HG02840 (cell line): ENCODE measurements around the gene ARHGAP12.
"Not testable (repeated sequence)": the region's sequence is repeated elsewhere in the genome, so short reads cannot be mapped to it uniquely, and the experiment has no call there.

Experiments
- ATAC-seq: cut with Tn5 transposase; IDR thresholded peaks from one replicate; pipeline ENCODE4 v1.9.1; 2021; ENCODE audit warnings: mild to moderate bottlenecking, moderate library complexity, moderate number of reproducible peaks; ENCODE audit not compliant: unreplicated experiment, low FRiP score

Gene ARHGAP12

DNA sequence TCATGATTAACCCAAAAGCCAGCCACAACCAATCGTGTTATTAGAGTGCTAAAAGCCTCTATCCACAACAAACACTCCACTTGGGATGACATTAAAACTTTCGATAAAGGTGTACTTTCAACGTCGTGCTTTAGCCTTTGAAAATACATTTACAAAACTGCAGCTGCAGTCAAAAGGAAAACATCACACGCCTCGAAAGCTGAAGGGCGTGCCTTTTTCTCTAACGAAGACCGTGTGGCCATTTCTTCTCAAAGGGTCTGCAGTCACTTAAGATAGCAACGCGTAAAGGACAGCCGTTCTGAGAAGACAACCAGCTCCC, 1.1 kb downstream of the ARHGAP12 start:
- ATAC-seq = no peak

DNA sequence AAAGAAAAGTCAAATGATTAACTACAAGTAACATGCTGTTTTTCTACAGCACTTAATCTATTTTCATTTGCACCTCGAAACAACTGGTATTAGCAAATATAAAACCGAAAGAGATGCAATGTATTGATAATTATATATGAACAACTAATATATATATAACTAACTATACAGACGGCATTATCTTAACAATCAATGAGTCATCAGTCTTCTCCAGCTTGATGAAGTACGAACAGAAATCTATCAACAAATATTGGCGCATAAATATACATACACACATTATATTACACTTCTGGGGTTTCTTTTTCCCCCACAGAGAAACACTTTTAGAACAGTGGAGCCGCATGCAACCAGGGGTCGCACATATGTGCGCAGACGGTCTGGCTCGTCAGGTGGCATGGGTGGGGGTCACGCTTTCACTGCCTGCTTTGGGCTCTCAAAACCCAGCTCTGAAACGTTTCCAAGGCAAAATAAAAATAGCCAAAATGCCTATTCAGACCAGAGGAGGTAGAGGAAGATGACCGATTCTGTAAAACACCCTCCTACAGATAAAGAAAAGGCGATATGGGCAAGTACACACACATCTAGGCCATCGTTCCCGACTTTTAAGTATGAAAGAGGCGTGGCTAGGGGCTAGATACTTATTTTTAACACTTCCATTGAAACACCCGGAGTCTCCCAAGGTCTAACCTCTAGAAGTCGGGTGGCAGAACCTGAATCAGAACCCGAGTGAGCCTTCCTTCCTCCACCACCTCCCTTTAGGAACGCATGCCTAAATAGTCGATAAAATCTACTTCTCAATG, 1.7 kb downstream of the ARHGAP12 start:
- no peak for ATAC-seq

DNA sequence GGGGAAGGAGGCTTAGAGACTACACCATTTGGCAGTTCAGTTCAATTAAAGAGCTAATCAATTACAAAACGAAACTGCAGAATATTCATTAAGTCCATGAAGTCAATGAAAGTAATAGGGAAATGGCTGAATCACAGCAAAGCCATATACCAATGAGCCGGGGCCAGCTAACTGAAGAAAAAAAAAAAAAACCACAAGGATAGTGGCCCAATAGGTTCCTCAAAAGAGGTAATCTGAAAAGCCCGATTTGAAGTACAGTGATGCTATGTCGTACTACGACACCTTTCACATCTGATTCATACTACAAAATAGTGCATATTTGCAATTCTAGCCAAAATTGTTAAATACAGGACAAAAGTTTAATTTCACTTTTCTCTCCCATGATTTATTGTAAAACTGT, 2.5 kb downstream of the ARHGAP12 start:
- no peak for ATAC-seq

DNA sequence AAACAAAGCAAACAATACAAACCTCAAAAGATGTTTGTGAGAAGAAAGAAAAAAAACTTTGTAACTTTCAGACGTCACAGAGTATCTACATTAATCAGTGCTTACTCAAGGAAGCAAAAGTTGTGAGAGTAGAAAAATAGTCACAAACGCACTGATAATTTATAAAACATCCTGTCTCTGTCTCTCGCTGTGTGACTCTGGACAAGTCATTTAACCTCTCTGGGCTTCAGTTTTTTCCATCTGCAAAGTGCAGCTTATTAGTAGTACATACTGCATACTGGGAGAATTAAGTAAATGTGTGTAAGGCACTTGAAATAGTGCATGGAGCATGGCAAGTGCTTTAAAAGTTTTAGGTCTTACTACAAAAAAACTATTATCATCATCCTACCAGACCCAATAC, 3.8 kb downstream of the ARHGAP12 start:
- ATAC-seq = no peak

DNA sequence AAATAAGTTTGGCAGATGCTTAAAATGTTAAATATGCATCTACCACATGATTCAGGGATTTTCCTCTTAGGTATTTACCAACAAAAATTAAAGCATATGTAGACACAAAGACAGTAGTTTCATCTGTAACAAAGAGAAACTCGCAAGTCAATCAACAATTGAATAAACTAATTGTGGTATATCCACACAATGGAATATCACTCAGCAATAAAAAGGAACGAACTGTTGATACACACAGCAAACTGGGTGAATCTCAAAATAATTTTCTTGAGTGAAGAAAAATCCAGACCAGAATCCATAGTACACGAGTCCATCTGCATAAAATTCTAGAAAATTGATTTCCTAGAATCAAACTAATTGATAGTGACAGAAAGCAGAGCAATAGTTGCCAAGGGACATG, 5.2 kb downstream of the ARHGAP12 start:
- ATAC-seq = no peak

DNA sequence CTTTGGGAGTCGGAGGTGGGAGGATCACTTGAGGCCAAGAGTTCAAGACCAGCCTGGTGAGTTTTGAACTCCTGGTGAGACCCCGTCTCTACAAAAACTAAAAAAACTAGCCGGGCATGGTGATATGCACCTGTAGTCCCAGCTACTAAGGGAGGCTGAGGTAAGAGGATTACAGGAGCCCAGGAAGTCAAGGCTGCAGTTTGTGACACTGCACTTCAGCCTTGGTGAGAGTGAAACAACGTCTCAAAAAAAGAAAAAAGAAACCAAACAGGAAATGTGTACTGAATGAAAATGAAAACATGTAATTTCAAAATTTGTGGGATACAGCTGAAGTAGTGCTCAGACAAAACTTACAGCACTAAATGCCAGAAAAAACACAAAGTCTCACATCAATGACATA, 7.6 kb downstream of the ARHGAP12 start:
- ATAC-seq = no peak

DNA sequence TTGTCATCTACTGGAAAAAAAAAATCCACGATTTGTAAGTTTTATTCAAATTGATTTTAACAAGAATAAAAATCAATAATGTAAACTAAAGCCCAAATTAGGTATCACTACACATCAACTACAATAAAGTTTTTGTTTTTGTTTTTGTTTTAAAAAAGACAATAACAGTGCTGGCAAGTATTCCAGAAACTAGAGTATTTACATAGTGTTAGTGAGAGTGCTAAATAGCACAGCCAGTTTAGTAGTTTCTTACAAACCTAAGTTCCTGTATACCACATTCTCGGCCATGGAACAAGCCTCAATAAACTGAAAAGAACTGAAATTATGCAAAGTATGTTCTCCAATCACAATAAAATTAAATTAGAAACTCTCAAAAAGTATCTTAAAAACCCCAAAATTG, 8.1 kb downstream of the ARHGAP12 start:
- no peak for ATAC-seq

DNA sequence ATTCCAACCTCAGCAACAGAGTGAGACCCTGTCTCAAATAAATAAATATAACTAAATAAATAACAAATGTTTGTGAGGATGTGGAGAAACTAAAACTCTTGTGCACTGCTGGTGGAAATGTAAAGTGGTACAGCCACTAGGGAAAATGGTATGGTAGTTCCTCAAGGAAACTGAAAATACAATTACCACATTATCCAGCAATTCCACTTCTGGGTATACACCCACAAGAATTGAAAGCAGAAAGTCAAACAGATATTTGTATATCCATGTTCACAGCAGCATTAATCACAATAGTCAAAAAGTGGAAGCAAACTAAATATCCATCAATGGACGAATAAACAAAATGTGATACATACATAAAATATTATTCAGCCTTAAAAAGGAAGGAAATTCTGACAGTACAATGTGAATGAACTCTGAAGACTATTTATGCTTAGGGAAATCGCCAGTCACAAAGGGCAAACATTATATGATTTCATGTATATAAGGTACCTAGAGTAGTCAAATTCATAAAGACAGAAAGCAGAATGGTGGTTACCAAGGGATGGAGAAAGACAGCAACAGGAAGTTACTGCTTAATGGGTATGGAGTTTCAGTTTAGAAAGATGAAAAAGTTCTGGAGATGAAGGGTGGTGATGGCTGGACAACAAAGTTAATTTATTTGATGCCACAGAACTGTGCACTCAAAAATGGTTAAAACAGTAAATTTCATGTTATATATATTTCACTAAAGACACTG, 9.8 kb downstream of the ARHGAP12 start:
- no peak for ATAC-seq

DNA sequence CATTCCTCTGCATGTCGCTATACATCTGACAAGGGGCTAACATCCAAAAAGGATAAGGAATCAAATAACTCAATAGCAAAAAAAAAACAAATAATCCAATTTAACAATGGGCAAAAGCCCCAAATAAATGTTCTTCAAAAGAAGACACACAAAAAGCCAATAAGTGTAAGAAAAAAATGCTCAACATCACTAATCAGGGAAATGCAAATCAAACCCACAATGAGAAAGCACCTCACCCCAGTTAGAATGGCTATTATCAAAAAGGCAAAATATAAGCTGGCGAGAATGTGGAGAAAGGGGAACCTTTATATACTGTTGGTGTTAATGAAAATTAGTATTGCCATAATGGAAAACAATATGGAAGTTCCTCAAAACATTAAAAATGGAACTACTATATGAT, 14.3 kb downstream of the ARHGAP12 start:
- no peak for ATAC-seq

DNA sequence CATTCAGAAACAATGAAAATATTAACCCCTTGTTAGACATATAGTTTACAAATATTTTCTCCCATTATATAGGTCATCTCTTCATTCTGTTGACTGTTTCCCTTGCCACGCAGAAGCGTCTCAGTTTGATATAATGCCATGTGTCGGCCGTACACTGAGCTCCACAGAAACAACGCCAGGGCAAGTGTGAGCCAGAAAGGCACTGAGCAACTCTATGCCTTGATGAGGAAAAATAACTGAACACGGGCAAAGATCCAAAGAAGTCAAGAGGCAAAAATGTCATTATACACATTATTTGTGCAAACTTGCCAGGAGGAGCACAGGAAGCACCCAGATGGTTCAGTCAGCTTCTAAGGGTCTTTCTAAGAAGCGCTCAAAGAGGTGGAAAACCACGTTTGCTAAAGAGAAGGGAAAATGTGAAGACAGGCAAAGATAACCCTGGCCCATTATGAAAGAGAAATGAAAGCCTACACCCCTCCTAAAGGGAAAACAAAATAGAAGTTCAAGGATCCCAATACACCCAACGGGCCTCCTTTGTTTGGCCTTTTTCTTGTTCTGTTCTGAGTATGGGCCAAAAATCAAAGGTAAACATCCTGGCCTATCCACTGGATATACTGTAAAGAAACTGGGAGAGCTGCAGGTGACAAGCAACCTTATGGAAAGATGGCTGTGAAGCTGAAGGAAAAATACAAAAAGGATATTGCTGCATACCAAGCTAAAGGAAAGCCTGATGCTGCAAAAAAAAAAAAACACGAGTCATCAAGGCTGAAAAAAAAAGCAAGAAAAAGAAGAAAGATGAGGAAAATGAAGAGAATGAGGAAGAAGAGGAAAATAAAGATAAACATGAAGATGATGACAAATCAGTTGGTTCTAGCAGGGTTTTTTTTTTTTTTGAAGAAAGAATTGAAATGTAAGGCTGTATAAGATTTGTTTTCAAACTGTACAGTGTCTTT, 15.5 kb downstream of the ARHGAP12 start:
- ATAC-seq = no peak

DNA sequence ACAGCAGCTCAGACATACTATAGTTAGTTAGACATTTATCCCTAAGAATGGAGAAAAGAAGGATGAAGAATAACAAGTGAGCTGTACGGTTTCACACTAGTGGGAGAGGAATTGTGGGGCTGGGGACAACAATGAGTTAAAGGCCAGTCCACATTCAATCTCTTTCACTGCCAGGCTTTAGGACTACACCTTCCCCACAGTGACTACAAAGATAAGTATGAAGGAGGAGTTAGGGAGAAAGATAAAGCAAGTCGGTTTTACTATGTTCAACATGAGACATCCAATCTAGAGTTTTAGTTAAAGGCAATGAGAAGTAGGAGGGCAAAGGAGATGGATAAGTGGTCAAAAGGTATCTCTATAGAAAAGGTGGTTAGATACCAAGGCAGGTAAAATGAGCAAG, 16.3 kb downstream of the ARHGAP12 start:
- no peak for ATAC-seq

DNA sequence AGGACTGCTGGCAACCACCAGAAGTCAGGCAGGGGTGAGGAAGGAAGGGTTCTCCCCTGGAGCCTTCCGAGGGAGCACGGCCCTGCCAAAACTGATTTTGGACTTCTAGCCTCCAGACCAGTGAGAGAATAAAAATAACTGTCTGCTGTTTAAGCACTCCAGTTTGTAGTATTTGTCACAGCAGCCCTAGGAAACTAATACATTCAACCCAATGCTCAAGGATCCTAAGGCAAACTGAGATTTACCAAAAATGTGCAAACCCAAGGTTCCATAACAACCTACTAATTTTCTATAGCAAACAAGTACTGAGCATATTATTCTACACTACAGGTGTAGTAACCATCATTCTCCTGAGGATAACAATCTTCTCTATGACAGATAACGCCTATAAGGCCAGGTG, 18.6 kb downstream of the ARHGAP12 start:
- no peak for ATAC-seq

DNA sequence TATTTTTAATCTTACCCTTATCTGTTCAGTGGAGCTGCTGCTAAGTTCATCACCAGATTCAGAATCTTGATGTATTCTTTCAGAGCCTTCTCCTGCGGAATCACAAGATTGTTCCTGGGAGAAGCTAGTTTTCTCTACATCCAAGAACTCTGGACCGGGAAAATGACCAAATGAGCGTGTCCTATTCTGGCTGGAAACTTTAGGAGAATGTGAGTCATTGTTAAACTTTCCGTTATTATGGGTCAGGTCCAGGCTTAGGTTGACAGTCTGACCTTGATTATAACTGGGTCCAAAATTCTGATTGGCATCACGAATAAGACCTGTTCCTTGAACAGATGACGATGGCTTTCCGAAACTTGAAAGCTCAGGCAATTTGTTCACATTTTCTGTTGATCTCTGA, 20.5 kb downstream of the ARHGAP12 start:
- no peak for ATAC-seq

DNA sequence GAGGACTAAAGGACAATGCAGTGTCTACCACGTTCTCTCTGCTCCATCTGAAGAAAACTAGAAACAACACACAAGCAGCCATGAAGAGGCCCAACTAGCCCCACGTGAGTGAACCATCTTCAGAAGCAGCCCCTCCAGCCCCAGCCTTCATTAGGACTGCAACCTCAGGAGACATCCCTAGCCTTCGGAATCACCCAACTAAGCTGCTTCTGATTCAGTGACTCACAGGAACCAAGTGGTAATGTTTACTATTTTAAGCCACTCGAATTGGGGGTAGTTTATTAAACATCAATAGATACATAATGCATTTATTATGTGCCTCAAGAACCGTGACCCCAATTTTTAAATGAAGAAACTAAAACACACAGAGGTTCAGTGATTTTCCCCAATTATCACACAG, 22.6 kb downstream of the ARHGAP12 start:
- ATAC-seq = no peak

DNA sequence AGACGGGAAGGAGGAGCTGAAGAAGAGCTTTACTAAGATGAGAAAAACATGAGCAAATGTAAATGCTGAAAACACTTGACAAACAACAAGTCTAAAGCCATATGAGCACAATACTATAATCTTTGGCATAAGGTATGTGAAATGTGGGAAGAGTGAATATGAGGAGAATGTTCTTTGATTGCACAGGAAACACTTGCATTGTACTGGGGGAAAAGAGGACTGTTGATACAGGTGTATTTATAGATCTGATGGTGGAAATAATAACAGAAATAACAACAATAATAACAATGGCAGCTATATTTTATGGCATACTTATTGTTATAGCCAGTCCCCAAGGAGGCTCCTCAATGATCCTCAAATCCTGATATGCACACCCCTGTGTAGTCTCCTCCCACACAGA, 23.0 kb downstream of the ARHGAP12 start:
- ATAC-seq = no peak

DNA sequence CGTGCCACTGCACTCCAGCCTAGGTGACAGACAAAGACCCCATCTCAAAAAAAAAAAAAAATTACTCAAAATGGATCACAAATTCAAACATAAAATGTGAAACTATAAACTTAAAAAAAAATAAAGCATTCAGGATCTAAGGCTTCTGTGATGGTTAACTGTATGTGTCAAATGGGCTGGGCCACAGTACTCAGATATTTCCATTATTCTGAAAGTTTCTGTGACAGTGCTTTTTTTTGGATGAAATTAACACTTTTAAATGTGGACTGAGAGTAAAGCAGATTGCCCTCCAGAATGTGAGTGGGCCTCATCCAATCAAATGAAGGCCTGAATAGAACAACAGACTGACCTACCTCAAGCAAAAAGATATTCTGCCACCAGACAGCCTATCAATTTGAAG, 26.0 kb downstream of the ARHGAP12 start:
- no peak for ATAC-seq

DNA sequence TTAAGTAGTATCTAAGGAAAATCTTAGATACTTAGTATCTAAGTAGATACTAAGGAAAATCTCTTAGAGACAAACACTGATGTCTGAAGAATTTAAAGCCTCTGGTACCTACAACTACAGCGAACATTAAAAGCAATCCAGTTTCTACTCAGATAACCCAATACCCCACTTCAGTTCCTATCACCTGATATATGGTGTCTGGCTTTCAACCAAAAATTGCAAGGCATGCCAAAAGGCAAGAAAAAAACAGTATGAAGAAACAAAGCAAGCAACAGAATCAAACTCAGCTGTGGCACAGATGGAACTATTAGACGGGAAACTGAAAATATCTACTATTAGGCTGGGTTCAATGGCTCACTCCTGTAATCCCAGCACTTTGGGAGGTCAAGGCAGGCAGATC, 31.1 kb downstream of the ARHGAP12 start:
- no peak for ATAC-seq

DNA sequence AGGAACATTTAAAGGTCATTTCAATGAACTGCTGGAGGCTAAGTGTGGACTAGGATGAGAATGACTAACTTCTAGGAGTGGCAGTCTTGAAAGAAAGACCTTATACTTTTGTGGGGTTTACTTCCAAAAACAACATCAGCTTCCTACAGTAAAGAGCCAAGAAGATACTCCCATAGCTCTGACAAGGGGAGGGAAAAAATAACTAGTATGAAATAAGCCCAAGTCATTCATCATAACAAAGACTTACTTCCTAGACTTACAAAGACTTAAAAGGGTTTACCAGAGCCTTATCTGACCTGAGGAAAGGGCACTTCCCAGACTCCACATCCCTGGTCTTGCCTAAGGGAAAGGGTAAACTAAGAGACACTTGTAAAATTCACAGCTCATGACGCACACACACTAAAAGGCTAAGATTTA, 31.7 kb downstream of the ARHGAP12 start:
- no peak for ATAC-seq

DNA sequence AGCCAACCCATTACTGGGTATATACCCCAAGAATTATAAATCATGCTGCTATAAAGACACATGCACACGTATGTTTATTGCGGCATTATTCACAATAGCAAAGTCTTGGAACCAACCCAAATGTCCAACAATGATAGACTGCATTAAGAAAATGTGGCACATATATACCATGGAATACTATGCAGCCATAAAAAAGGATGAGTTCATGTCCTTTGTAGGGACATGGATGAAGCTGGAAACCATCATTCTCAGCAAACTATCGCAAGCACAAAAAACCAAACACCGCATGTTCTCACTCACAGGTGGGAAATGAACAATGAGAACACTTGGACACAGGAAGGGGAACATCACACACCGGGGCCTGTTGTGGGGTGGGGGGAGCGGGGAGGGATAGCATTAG, 32.9 kb downstream of the ARHGAP12 start:
- ATAC-seq = not testable (repeated sequence)

DNA sequence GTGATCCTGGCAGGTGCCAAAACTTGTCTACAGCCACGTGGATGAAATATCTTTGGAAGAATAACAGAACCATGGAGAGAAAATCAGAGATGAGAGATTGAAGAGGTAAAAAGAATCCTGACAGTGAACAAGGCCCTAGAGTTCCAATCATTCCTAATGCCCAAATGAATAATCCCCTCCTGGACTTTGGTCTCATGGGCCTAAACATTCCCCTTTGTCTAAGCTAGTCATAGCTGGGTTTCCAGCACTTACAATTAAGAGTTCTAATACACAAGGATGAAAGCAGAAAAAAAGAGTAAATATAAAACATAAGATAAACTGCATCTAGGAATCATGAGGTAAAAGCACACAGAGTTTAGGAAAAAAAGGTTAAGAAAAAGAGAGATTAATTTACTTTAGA, 40.2 kb downstream of the ARHGAP12 start:
- no peak for ATAC-seq

DNA sequence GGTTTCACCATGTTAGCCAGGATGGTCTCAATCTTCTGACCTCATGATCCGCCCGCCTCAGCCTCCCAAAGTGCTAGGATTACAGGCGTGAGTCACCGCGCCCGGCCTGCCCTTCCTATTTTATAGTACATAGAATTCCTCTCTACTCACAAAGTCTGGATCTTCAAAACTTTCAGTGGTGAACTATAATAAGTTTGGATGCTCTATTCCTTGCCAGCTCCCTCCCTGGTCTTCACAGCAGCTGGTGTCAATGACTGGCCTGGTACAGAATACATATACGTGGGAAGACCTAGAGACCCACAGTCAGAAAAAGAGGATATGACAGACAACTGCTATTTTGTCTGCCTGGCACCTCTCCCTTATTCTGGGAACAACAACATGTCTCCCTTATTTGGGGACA, 40.8 kb downstream of the ARHGAP12 start:
- ATAC-seq = no peak
